Erythroblast (primary cell): ENCODE results near the gene EVA1C.

Experiments
- GATA1 ChIP-seq: IDR thresholded peaks from 2 replicates; pipeline ENCODE4 v1.6.1; 2011; ENCODE audit warnings: low read depth, mild to moderate bottlenecking, control low read depth, low read length, moderate library complexity
- POLR2A ChIP-seq: IDR thresholded peaks from 2 replicates; pipeline ENCODE4 v1.6.1; 2011; ENCODE audit warnings: mild to moderate bottlenecking, low read length

DNA sequence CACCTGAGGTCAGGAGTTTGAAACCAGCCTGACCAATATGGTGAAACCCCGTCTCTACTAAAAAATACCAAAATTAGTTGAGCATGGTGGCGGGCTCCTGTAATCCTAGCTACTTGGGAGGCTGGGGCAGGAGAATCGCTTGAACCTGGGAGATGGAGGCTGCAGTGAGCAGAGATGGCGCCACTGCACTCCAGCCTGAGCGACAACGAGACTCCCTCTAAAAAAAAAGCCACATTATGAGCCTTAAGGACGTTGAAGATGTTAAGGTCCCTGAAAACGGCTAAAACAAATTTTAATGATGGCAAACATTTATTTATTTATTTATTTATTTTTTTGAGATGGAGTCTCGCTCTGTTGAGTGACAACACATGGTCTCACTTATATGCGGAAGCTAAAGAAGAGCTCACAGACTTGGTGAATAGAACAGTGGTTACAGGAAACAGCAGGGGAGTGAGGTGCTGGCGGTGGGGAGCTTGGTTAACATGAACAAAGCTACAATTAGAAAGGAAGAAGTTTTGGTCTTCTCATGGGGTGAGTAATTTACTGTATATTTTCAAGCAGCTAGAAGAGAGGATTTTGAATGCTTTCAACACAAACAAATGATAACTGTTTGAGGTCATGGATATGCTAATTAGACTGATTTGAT, 125.8 kb downstream of the EVA1C start:
- no peak for TF ChIP-seq POLR2A
- no peak for TF ChIP-seq GATA1
